Ishikawa (cell line): ENCODE measurements around the gene C11orf68.

Experiments
- FOXM1 ChIP-seq: IDR thresholded peaks from 2 replicates; pipeline ENCODE4 v1.6.1; 2012; ENCODE audit warnings: low read depth, borderline replicate concordance
- TEAD4 ChIP-seq: IDR thresholded peaks from 2 replicates; pipeline ENCODE4 v1.6.1; 2012
- YY1 ChIP-seq: IDR thresholded peaks from 2 replicates; pipeline ENCODE4 v1.6.1; 2012; ENCODE audit warnings: low read depth
- TF ChIP-seq, protein P1 (sequence below): IDR thresholded peaks from 2 replicates; pipeline ENCODE4 v1.6.1; 2012; ENCODE audit warnings: low read depth, mild to moderate bottlenecking

GRCh38 chr11:65907878-65908277 lies 11.0 kb downstream of the C11orf68 start:
- TF ChIP-seq FOXM1 (no peak), TEAD4 (no peak), YY1 (no peak)
- TF ChIP-seq, protein P1, sequence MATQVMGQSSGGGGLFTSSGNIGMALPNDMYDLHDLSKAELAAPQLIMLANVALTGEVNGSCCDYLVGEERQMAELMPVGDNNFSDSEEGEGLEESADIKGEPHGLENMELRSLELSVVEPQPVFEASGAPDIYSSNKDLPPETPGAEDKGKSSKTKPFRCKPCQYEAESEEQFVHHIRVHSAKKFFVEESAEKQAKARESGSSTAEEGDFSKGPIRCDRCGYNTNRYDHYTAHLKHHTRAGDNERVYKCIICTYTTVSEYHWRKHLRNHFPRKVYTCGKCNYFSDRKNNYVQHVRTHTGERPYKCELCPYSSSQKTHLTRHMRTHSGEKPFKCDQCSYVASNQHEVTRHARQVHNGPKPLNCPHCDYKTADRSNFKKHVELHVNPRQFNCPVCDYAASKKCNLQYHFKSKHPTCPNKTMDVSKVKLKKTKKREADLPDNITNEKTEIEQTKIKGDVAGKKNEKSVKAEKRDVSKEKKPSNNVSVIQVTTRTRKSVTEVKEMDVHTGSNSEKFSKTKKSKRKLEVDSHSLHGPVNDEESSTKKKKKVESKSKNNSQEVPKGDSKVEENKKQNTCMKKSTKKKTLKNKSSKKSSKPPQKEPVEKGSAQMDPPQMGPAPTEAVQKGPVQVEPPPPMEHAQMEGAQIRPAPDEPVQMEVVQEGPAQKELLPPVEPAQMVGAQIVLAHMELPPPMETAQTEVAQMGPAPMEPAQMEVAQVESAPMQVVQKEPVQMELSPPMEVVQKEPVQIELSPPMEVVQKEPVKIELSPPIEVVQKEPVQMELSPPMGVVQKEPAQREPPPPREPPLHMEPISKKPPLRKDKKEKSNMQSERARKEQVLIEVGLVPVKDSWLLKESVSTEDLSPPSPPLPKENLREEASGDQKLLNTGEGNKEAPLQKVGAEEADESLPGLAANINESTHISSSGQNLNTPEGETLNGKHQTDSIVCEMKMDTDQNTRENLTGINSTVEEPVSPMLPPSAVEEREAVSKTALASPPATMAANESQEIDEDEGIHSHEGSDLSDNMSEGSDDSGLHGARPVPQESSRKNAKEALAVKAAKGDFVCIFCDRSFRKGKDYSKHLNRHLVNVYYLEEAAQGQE: no peak
